ENCODE results near the gene CYP3A7.

DNA sequence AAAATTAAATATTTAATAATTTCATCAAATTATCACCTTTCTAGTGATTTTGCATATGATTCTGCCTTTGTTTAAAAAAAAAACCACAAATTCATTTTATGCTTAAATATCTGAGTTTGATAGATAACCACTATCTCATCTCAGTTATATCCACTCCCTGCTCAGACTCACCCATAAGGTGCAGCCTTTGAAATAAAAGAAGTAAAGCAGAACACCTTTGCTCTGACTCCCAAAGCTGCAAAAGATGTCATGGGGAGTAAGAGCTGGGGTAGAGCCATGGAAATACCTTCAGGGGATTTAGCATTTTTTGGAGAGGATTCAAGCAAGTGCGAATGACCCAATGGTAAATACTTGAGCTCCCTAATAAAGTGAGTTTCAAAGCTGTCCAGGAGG is 40.1 kb downstream of the CYP3A7 start:
- TF ChIP-seq, protein P1, sequence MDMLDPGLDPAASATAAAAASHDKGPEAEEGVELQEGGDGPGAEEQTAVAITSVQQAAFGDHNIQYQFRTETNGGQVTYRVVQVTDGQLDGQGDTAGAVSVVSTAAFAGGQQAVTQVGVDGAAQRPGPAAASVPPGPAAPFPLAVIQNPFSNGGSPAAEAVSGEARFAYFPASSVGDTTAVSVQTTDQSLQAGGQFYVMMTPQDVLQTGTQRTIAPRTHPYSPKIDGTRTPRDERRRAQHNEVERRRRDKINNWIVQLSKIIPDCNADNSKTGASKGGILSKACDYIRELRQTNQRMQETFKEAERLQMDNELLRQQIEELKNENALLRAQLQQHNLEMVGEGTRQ (IDR thresholded peaks at IDR 0.05; ENCODE audit: borderline replicate concordance, low read depth, low read length): no peak
- no peak for TF ChIP-seq FOSL2 (IDR thresholded peaks at IDR 0.05; ENCODE audit: borderline replicate concordance, low read depth)
- no peak for TF ChIP-seq MAX (IDR thresholded peaks at IDR 0.05; ENCODE audit: low read depth)
- TF ChIP-seq EP300 (IDR thresholded peaks at IDR 0.05; ENCODE audit: borderline replicate concordance in 1 of 2, low read depth in 1 of 2, low read length in 1 of 2): no peak
- TF ChIP-seq CTCF (IDR thresholded peaks at IDR 0.05): no peak
- TF ChIP-seq EZH2phosphoT487 (IDR thresholded peaks at IDR 0.05; ENCODE audit: borderline replicate concordance, low read depth): no peak
- no peak for TF ChIP-seq SIN3A (IDR thresholded peaks at IDR 0.05; ENCODE audit: borderline replicate concordance, low read depth, low read length)

Measured in SK-N-SH (cell line).